HEK293 (cell line): ENCODE data around the gene GATC.
A peak's percentile ranks its signal among the peaks of the same experiment; 100 is the strongest.

Experiments used
- CTCF ChIP-seq: fragments of 450-650 bp; formaldehyde crosslinking; IDR thresholded peaks from 2 replicates; pipeline ENCODE4 v1.5.1; 2016; ENCODE audit warnings: missing biosample characterization, missing genetic modification characterization
- KLF10 ChIP-seq: fragments of 450-650 bp; IDR thresholded peaks from 2 replicates; pipeline ENCODE4 v1.5.1; 2018; ENCODE audit warnings: missing biosample characterization, mild to moderate bottlenecking, missing genetic modification characterization
- MZF1 ChIP-seq: fragments of 450-650 bp; formaldehyde crosslinking; IDR thresholded peaks from 2 replicates; pipeline ENCODE4 v1.5.1; 2017; ENCODE audit warnings: missing biosample characterization, missing genetic modification characterization, borderline replicate concordance
- PATZ1 ChIP-seq: fragments of 450-650 bp; formaldehyde crosslinking; IDR thresholded peaks from 2 replicates; pipeline ENCODE4 v1.5.1; 2016; ENCODE audit warnings: missing biosample characterization, missing genetic modification characterization
- PRDM2 ChIP-seq: fragments of 450-650 bp; formaldehyde crosslinking; IDR thresholded peaks from 2 replicates; pipeline ENCODE4 v1.5.1; 2016; ENCODE audit warnings: missing biosample characterization, missing genetic modification characterization, borderline replicate concordance
- RBAK ChIP-seq: fragments of 450-650 bp; formaldehyde crosslinking; IDR thresholded peaks from 2 replicates; pipeline ENCODE4 v1.5.1; 2016; ENCODE audit warnings: missing biosample characterization, missing genetic modification characterization
- SCRT2 ChIP-seq: fragments of 450-650 bp; formaldehyde crosslinking; IDR thresholded peaks from 2 replicates; pipeline ENCODE4 v1.5.1; 2016; ENCODE audit warnings: missing biosample characterization, missing genetic modification characterization
- WT1 ChIP-seq: fragments of 450-650 bp; formaldehyde crosslinking; IDR thresholded peaks from 2 replicates; pipeline ENCODE4 v1.5.1; 2016; ENCODE audit warnings: missing biosample characterization, missing genetic modification characterization
- ZBTB10 ChIP-seq: fragments of 450-650 bp; formaldehyde crosslinking; IDR thresholded peaks from 2 replicates; pipeline ENCODE4 v1.5.1; 2016; ENCODE audit warnings: missing biosample characterization, missing genetic modification characterization
- ZBTB21 ChIP-seq: fragments of 450-650 bp; formaldehyde crosslinking; IDR thresholded peaks from 2 replicates; pipeline ENCODE4 v1.5.1; 2017; ENCODE audit warnings: missing biosample characterization, missing genetic modification characterization
- ZFP37 ChIP-seq: fragments of 450-650 bp; formaldehyde crosslinking; IDR thresholded peaks from 2 replicates; pipeline ENCODE4 v1.5.1; 2016; ENCODE audit warnings: missing biosample characterization, missing genetic modification characterization
- ZFP69B ChIP-seq: fragments of 450-650 bp; formaldehyde crosslinking; IDR thresholded peaks from 2 replicates; pipeline ENCODE4 v1.5.1; 2016; ENCODE audit warnings: missing biosample characterization, missing genetic modification characterization
- ZNF121 ChIP-seq: fragments of 450-650 bp; formaldehyde crosslinking; IDR thresholded peaks from 2 replicates; pipeline ENCODE4 v1.5.1; 2016; ENCODE audit warnings: missing biosample characterization, missing genetic modification characterization
- ZNF138 ChIP-seq: fragments of 450-650 bp; formaldehyde crosslinking; IDR thresholded peaks from 2 replicates; pipeline ENCODE4 v1.5.1; 2016; ENCODE audit warnings: missing biosample characterization, missing genetic modification characterization, borderline replicate concordance
- ZNF148 ChIP-seq: fragments of 450-650 bp; formaldehyde crosslinking; IDR thresholded peaks from 2 replicates; pipeline ENCODE4 v1.5.0; 2017; ENCODE audit warnings: missing biosample characterization, missing genetic modification characterization, borderline replicate concordance
- ZNF169 ChIP-seq: fragments of 450-650 bp; formaldehyde crosslinking; IDR thresholded peaks from 2 replicates; pipeline ENCODE4 v1.5.1; 2016; ENCODE audit warnings: missing biosample characterization, missing genetic modification characterization
- ZNF302 ChIP-seq: fragments of 450-650 bp; formaldehyde crosslinking; IDR thresholded peaks from 2 replicates; pipeline ENCODE4 v1.5.1; 2016; ENCODE audit warnings: missing biosample characterization, missing genetic modification characterization, low read depth
- ZNF488 ChIP-seq: fragments of 450-650 bp; formaldehyde crosslinking; IDR thresholded peaks from 2 replicates; pipeline ENCODE4 v1.5.1; 2016; ENCODE audit warnings: missing biosample characterization, missing genetic modification characterization
- ZNF548 ChIP-seq: fragments of 450-650 bp; formaldehyde crosslinking; IDR thresholded peaks from 2 replicates; pipeline ENCODE4 v1.5.1; 2016; ENCODE audit warnings: missing biosample characterization, missing genetic modification characterization
- ZNF580 ChIP-seq: fragments of 450-650 bp; formaldehyde crosslinking; IDR thresholded peaks from 2 replicates; pipeline ENCODE4 v1.5.1; 2016; ENCODE audit warnings: missing biosample characterization, missing genetic modification characterization
- ZNF654 ChIP-seq: fragments of 450-650 bp; formaldehyde crosslinking; IDR thresholded peaks from 2 replicates; pipeline ENCODE4 v1.5.1; 2016; ENCODE audit warnings: low read depth, missing biosample characterization, missing genetic modification characterization
- ZNF677 ChIP-seq: fragments of 450-650 bp; IDR thresholded peaks from 2 replicates; pipeline ENCODE4 v1.5.0; 2018; ENCODE audit warnings: missing biosample characterization, mild to moderate bottlenecking, missing genetic modification characterization, moderate library complexity
- ZNF707 ChIP-seq: fragments of 450-650 bp; formaldehyde crosslinking; IDR thresholded peaks from 2 replicates; pipeline ENCODE4 v1.5.1; 2016; ENCODE audit warnings: missing biosample characterization, missing genetic modification characterization

The GATC gene

GRCh38 chr12:120469450-120470149, 23.4 kb downstream of the GATC start, which contains the start of gene SRSF9 (continued):
- TF ChIP-seq ZNF148 (no peak), KLF10 (peak; percentile 28; the same call in 1 of the 2 replicates), ZNF121 (tag by site-specific recombination) (no peak), MZF1 (tag by site-specific recombination) (no peak), ZNF677 (tag by site-specific recombination) (peak; percentile 57; the same call in 1 of the 2 replicates), ZBTB10 (tag by site-specific recombination) (no peak; the same call in 1 of the 2 replicates), ZNF488 (tag by site-specific recombination) (no peak), ZNF548 (no peak), ZNF138 (tag by site-specific recombination) (no peak), WT1 (no peak), ZNF580 (tag by site-specific recombination) (0 out of 2 replicates have a peak, but pooled peaks have one; percentile 51), PATZ1 (tag by site-specific recombination) (peak; percentile 83), ZNF302 (tag by site-specific recombination) (no peak), ZFP37 (peak; percentile 38; the same call in 1 of the 2 replicates), ZNF169 (no peak), ZBTB21 (tag by site-specific recombination) (no peak), CTCF (tag by site-specific recombination) (peak; percentile 99), PRDM2 (tag by site-specific recombination) (no peak), ZNF654 (tag by site-specific recombination) (no peak), ZFP69B (tag by site-specific recombination) (peak; percentile 50), SCRT2 (tag by site-specific recombination) (no peak), RBAK (tag by site-specific recombination) (no peak), ZNF707 (tag by site-specific recombination) (no peak)
